NCI-H82 (cell line): ENCODE results near the gene EPHA6.

Source experiments
- DNase-seq: peaks from one replicate; lab custom pipeline; 2025; lab: John Stamatoyannopoulos, UW

Gene EPHA6

GRCh38 chr3:96813820-96814650, at the start of gene EPHA6:
Gene EPHA6 (plus strand): TSS chr3:96814594.
- DNase-seq: peak; percentile 74

GRCh38 chr3:96776818-96777217, 37.6 kb upstream of the EPHA6 start:
- DNase-seq: no peak

- peak; percentile 8 for DNase-seq
These were observed 34.6 kb upstream of the EPHA6 start for GRCh38 chr3:96779810-96780209.

- no peak for DNase-seq
These were observed 18.3 kb upstream of the EPHA6 start for GRCh38 chr3:96796101-96796500.

- DNase-seq: no peak
These were observed 10.5 kb upstream of the EPHA6 start for GRCh38 chr3:96803870-96804269.

- no peak for DNase-seq
These were observed 8.1 kb upstream of the EPHA6 start for GRCh38 chr3:96806341-96806740.

DNA sequence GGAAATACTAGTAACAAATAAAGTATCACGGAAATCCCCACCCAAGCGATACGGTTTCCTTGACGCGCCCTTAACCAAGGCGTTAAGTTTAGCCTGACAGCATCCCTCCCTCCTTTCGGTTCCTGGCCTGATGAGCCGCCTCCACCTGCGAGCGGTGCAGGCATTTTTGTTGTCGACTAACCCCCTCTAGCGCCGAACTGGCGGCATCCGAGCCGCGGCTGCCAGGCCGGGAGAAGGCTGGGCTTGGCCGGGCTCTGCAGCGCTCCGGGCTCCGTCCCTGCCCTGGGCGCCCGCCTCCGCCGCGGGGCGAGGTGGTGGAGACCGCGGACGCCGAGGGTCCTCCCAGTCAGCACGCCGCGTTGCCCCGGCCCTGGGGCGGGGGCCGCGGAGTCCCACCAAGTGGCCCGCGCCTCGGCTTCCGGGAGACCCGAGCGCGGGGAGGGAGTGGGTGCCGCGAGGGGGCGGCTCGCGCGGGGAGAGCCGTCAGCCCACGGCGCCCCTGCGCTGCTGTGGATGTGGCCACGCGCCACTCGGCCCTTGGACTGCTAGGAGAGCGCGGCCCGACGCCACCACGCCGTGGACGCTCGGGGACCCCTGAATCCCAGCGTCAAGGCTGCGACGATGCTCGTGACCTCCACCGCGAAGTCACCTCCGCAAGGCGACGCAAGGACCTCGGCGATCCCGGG, 1.1 kb upstream of the EPHA6 start:
- DNase-seq: peak; percentile 91

DNA sequence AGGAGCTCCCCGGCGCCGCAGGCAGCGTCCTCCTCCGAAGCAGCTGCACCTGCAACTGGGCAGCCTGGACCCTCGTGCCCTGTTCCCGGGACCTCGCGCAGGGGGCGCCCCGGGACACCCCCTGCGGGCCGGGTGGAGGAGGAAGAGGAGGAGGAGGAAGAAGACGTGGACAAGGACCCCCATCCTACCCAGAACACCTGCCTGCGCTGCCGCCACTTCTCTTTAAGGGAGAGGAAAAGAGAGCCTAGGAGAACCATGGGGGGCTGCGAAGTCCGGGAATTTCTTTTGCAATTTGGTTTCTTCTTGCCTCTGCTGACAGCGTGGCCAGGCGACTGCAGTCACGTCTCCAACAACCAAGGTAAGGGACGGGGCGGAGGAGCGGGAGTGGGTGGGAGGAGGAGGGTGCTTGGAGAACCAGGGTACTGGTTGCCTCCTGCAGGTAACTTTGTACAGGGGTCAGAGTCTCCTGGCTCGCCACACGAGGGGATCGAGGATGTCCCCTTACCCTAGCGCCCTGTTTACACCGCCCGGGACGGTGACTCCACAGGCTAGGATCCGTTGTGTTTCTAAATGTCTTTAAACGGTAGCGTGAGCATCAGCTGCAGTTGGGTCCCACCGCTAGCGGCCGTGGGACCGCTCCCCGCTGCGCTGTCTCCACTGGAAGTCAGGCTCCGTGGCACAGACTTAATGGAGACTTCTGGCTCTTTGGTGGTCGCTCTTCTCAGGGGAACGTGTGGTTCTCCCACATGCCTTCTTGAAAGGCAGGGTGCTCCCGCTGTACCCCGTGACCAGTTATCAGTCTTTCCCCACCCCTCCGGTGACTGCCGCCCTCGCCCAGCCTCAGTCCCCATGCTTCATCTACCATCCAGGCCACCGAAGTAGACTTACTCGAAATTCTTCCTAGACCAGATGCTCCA, 515 bp downstream of the EPHA6 start:
- DNase-seq: peak; percentile 43

GRCh38 chr3:96831175-96831574, 16.8 kb downstream of the EPHA6 start:
- peak; percentile 47 for DNase-seq

GRCh38 chr3:96833301-96833700, 18.9 kb downstream of the EPHA6 start:
- no peak for DNase-seq

- no peak for DNase-seq
These were observed 21.9 kb downstream of the EPHA6 start for GRCh38 chr3:96836153-96836915.

- DNase-seq: peak; percentile 61
These were observed 29.3 kb downstream of the EPHA6 start for GRCh38 chr3:96843505-96844203.

DNA sequence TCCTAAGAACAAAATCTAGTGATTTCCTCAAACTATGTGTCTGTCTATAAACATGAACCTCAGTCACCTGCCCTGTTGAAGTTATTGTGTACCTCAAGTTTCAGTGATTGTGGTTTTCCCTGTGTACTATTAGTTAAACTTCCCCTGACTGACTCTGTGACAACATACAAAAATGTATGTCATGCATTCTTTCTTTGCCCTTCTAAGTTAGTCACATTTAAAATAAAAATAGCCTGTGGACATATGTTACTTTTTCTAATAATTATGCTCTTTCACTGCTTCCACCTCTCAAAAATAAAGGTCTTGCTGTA, 29.8 kb downstream of the EPHA6 start:
- no peak for DNase-seq

- DNase-seq: no peak
These were observed 38.5 kb downstream of the EPHA6 start for GRCh38 chr3:96852849-96853248.

GRCh38 chr3:96860882-96861281, 46.5 kb downstream of the EPHA6 start:
- DNase-seq: peak; percentile 15

- DNase-seq: peak; percentile 80
These were observed 48.8 kb downstream of the EPHA6 start for GRCh38 chr3:96863129-96863740.

DNA sequence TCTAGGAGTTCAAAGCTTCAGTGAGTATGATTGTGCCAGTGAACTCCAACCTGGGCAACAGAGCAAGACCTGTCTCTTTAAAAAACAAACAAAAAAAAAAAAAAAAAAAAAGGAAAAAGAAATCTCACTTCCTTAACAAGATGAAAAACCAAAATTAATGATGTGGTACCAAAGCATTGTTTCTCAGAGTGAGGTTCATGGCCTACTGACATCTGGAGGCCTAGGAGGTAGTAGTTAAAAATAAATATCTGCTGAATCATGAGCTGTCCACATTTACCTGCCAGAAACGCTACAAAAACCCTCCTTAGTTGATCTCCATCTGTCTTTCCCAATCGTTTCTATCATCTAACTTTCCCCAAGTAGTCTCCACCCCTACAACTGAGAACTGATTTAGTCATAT, 51.2 kb downstream of the EPHA6 start:
- no peak for DNase-seq

DNA sequence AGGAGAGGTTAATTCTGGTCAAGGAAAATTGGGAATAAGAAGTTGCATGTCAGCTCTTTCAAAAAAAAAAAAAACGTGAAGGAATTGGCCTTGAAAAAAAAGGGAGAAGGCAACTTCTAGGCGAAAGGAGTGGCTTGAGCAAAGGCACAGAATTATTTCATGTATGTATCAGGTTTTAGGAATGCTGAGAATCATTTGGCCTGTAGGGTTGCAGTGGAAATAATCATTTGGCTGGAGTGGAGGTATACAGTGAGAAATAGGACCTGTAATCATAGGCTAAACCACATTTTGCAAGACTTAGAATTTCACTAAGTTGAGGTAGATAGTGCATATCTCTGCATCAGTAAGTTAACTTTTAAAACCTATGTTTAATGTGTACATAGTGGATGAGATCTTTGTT, 54.9 kb downstream of the EPHA6 start:
- DNase-seq: no peak

- DNase-seq: no peak
These were observed 63.1 kb downstream of the EPHA6 start for GRCh38 chr3:96877510-96877909.

DNA sequence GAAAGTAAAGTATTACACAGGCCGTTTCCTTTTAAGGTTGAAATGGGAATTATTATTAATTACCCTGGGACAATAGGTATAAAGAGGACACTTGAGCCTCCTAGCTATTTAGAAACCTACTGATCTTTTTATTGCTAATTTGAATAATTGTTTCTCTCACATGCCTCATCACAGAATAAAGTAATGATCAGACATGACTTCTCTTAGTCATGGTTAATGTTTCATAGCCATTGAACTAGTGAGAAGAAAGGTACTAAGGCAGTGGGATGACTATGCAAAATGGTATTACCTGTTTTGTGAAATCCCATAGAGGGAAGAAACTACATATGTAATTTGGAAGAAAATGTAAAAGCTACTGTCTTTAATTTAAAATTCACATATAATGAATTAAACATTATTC, 85.6 kb downstream of the EPHA6 start:
- DNase-seq: no peak

DNA sequence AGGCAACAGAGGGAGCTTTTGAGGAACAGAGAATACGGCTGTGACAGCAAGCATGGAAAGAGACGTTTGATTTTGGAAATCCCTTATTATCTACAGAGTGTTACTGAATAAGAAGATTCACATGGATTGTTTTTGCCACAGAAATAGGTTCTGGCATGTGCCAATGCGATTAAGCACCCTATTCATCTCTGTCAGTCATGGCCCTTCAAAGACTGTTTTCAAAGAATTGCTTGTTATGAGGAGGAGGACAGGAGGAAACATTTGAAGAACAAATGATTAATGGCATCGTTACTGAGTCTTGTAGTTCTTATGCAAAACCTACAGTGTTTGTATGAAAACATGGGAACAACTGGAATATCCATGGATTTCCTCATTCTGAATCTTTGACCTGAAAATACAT, 86.2 kb downstream of the EPHA6 start:
- DNase-seq: no peak
